Bronchial epithelial cell (primary cell): ENCODE results near the gene TMEM231. TPM values are rescaled to one million over a fixed set of nuclear protein-coding genes. Genes with fewer than 3 reads are reported as not detected.
"Not testable (repeated sequence)": the region's sequence is repeated elsewhere in the genome, so short reads cannot be mapped to it uniquely, and the experiment has no call there.

Experiments
- DNase-seq: peaks from one replicate; pipeline ENCODE4 v3.0.0-alpha.2; 2010; ENCODE audit warnings: low read depth
- FAIRE-seq: peaks from 2 replicates; lab custom pipeline; 2011; peaks lifted over from hg19 to GRCh38; lab: Jason Lieb, UNC
- H3K27me3 ChIP-seq: 2 replicates; pipeline ENCODE4 v1.5.1; 2011; ENCODE audit warnings: low read length; ENCODE audit not compliant: control insufficient read depth, insufficient read depth
- H3K36me3 ChIP-seq: 2 replicates; pipeline ENCODE4 v1.5.1; 2011; ENCODE audit warnings: low read length; ENCODE audit not compliant: control insufficient read depth, insufficient read depth
- H3K4me3 ChIP-seq: 2 replicates; pipeline ENCODE4 v1.5.1; 2011; ENCODE audit warnings: mild to moderate bottlenecking, low read depth, low read length, control low read depth
- CTCF ChIP-seq: IDR thresholded peaks from 2 replicates; pipeline ENCODE4 v1.5.1; 2011; ENCODE audit warnings: mild to moderate bottlenecking, moderate library complexity, low read length, control low read depth, inconsistent platforms; ENCODE audit not compliant: insufficient read depth, severe bottlenecking
- total RNA-seq: library from RNA; depleted of rRNA; stranded (reverse); fragments of >200 nt; gene quantifications from 2 replicates; pipeline ENCODE4 v1.2.1, GENCODE V29; 2014

TMEM231 gene
- total RNA-seq, 1 donor from 2014 or later, result 9.7 TPM

- peak; percentile 78 for TF ChIP-seq CTCF
- peak; percentile 84 for DNase-seq
- no peak for FAIRE-seq
Observed at GRCh38 chr16:75550211-75550662, 5.8 kb downstream of the TMEM231 start.

GRCh38 chr16:75548456-75548855 lies 7.6 kb downstream of the TMEM231 start:
- FAIRE-seq, H3K4me3 ChIP-seq, H3K27me3 ChIP-seq: not testable (repeated sequence)

More at GRCh38 chr16:75550211-75550662, 5.8 kb downstream of the TMEM231 start:
- peak overlapping the region; percentile 16 for H3K4me3 ChIP-seq
- no peaks in the 10 kb centered on the region for H3K27me3 ChIP-seq
- H3K36me3 ChIP-seq, result no peaks in the 10 kb centered on the region

GRCh38 chr16:75546293-75546692 lies 9.8 kb downstream of the TMEM231 start:
- FAIRE-seq (no peak), DNase-seq (no peak)
- Histone ChIP-seq H3K36me3 (no peaks in the 10 kb centered on the region), H3K4me3 (no peak overlapping the region), H3K27me3 (no peaks in the 10 kb centered on the region)
- no peak for TF ChIP-seq CTCF

More at GRCh38 chr16:75548456-75548855, 7.6 kb downstream of the TMEM231 start:
- DNase-seq, H3K36me3 ChIP-seq: not testable (repeated sequence)

- FAIRE-seq, H3K27me3 ChIP-seq, DNase-seq, H3K36me3 ChIP-seq, H3K4me3 ChIP-seq: not testable (repeated sequence)
Observed at GRCh38 chr16:75545879-75546278, 10.2 kb downstream of the TMEM231 start.

GRCh38 chr16:75542462-75542861 lies 13.6 kb downstream of the TMEM231 start:
- H3K4me3 ChIP-seq, FAIRE-seq, H3K36me3 ChIP-seq, DNase-seq, H3K27me3 ChIP-seq: not testable (repeated sequence)

GRCh38 chr16:75541236-75541635 lies 14.8 kb downstream of the TMEM231 start:
- no peak for DNase-seq
- no peaks in the 10 kb centered on the region for H3K36me3 ChIP-seq
- no peak for TF ChIP-seq CTCF
- H3K4me3 ChIP-seq, result no peak overlapping the region
- no peak for FAIRE-seq
- H3K27me3 ChIP-seq, result no peaks in the 10 kb centered on the region

GRCh38 chr16:75538882-75539565 lies 17.0 kb downstream of the TMEM231 start:
- H3K36me3 ChIP-seq, FAIRE-seq, DNase-seq, H3K27me3 ChIP-seq, H3K4me3 ChIP-seq: not testable (repeated sequence)

GRCh38 chr16:75537776-75538175 lies 18.3 kb downstream of the TMEM231 start:
- Histone ChIP-seq H3K4me3 (no peak overlapping the region), H3K27me3 (peaks cover 2% of the 10 kb centered on the region), H3K36me3 (no peaks in the 10 kb centered on the region)
- DNase-seq, result no peak
- TF ChIP-seq CTCF, result no peak
- no peak for FAIRE-seq
